ENCODE results near the gene HPS4.
A peak's percentile ranks its signal among the peaks of the same experiment; 100 is the strongest.

HPS4 gene

GRCh38 chr22:26437694-26438392 lies 45.7 kb downstream of the HPS4 start:
- H3K4me3 ChIP-seq (replicated peaks in 1 of 2; ENCODE audit: low read depth in 2 of 2, low read length in 2 of 2): no peak overlapping the region
- TF ChIP-seq CTCF (IDR thresholded peaks at IDR 0.05; ENCODE audit: low read depth, low read length): no peak
- no peak for DNase-seq (ENCODE audit: low read depth in 2 of 2)

GRCh38 chr22:26436903-26437515 lies 46.6 kb downstream of the HPS4 start:
- no peak overlapping the region for H3K4me3 ChIP-seq (replicated peaks in 1 of 2; ENCODE audit: low read depth in 2 of 2, low read length in 2 of 2)
- DNase-seq (ENCODE audit: low read depth in 2 of 2): peak in 1 of 2 donors; percentile 24
- TF ChIP-seq CTCF (IDR thresholded peaks at IDR 0.05; ENCODE audit: low read depth, low read length): no peak

- no peak for TF ChIP-seq CTCF (IDR thresholded peaks at IDR 0.05; ENCODE audit: low read depth, low read length)
- DNase-seq (ENCODE audit: low read depth in 2 of 2): no peak
- H3K4me3 ChIP-seq (replicated peaks in 1 of 2; ENCODE audit: low read depth in 2 of 2, low read length in 2 of 2): no peak overlapping the region
Observed at GRCh38 chr22:26435327-26436093, 48.1 kb downstream of the HPS4 start.

- TF ChIP-seq CTCF (IDR thresholded peaks at IDR 0.05; ENCODE audit: low read depth, low read length): no peak
- H3K4me3 ChIP-seq (replicated peaks in 1 of 2; ENCODE audit: low read depth in 2 of 2, low read length in 2 of 2): no peak overlapping the region
- DNase-seq (ENCODE audit: low read depth in 2 of 2): no peak
Observed at GRCh38 chr22:26433805-26434204, 49.8 kb downstream of the HPS4 start.

GRCh38 chr22:26432619-26433311 lies 50.8 kb downstream of the HPS4 start:
- no peak for DNase-seq (ENCODE audit: low read depth in 2 of 2)

More at GRCh38 chr22:26432619-26433311, 50.8 kb downstream of the HPS4 start:
- H3K4me3 ChIP-seq (replicated peaks in 1 of 2; ENCODE audit: low read depth in 2 of 2, low read length in 2 of 2): no peak overlapping the region
- no peak for TF ChIP-seq CTCF (IDR thresholded peaks at IDR 0.05; ENCODE audit: low read depth, low read length)
